HepG2 (cell line): Measurements from ENCODE around the gene NOL4L. TPM values are rescaled to one million over a fixed set of nuclear protein-coding genes. Genes with fewer than 3 reads are reported as not detected.

Experiments used
- BCL6 ChIP-seq: IDR thresholded peaks from 2 replicates; pipeline ENCODE4 v1.6.1; 2016; ENCODE audit warnings: missing genetic modification reagents, missing compliant biosample characterization
- FIP1L1 ChIP-seq: fragments of 200-400 bp; formaldehyde crosslinking; IDR thresholded peaks from 2 replicates; pipeline ENCODE4 v1.6.1; 2018; ENCODE audit warnings: low read depth, mild to moderate bottlenecking, low read length, moderate library complexity, borderline replicate concordance; ENCODE audit not compliant: insufficient read depth
- JUN ChIP-seq: sonication (generic); formaldehyde crosslinking; IDR thresholded peaks from 2 replicates; pipeline ENCODE4 v1.4.0; 2020; ENCODE audit warnings: mild to moderate bottlenecking, missing genetic modification reagents
- KLF16 ChIP-seq, 2 experiments: sonication (generic) in 1 of 2; formaldehyde crosslinking in 1 of 2; IDR thresholded peaks; 2 replicates each; pipeline versions ENCODE4 v1.6.1 to v1.8.0; 2016 to 2023; ENCODE audit warnings: missing genetic modification reagents in 2 of 2, missing compliant biosample characterization in 1 of 2
- MXI1 ChIP-seq: IDR thresholded peaks from 3 replicates; pipeline ENCODE4 v1.6.1; 2012; ENCODE audit warnings: low read depth, low read length, inconsistent platforms, borderline replicate concordance
- NFYC ChIP-seq: IDR thresholded peaks from 2 replicates; pipeline ENCODE4 v1.6.1; 2016; ENCODE audit warnings: missing genetic modification reagents, missing compliant biosample characterization
- ZBTB40 ChIP-seq, 2 experiments: fragments of 450-650 bp in 1 of 2; sonication (generic) in 1 of 2; formaldehyde crosslinking in 1 of 2; IDR thresholded peaks; 2 replicates each; pipeline versions ENCODE4 v1.6.1 to v1.8.0; 2016 to 2022; ENCODE audit warnings: antibody characterized with exemption in 1 of 2, mild to moderate bottlenecking in 1 of 2, missing genetic modification reagents in 1 of 2
- ZFP36 ChIP-seq: fragments of 150-350 bp; IDR thresholded peaks from 2 replicates; pipeline ENCODE4 v1.6.1; 2018; ENCODE audit warnings: borderline replicate concordance, low read length, low read depth; ENCODE audit not compliant: partially characterized antibody
- ZNF224 ChIP-seq: sonication (generic); formaldehyde crosslinking; IDR thresholded peaks from 2 replicates; pipeline ENCODE4 v1.5.0; 2020; ENCODE audit warnings: mild to moderate bottlenecking, missing genetic modification reagents
- ZNF747 ChIP-seq: sonication (generic); formaldehyde crosslinking; IDR thresholded peaks from 2 replicates; pipeline ENCODE4 v1.8.1; 2023; ENCODE audit warnings: missing genetic modification reagents, mild to moderate bottlenecking, borderline replicate concordance
- ZNF883 ChIP-seq: sonication (generic); formaldehyde crosslinking; IDR thresholded peaks from 2 replicates; pipeline ENCODE4 v1.5.1; 2020; ENCODE audit warnings: mild to moderate bottlenecking, missing genetic modification reagents; ENCODE audit errors: not compliant biosample characterization
- polyA plus RNA-seq, 8 experiments: library from polyadenylated mRNA; depleted of rRNA in 3 of 8; stranded (reverse) in 7 of 8; unstranded in 1 of 8; fragments of >200 nt; fragmentation: Illumina TruSeq in 4 of 8; extraction: Trizol in 4 of 8; gene quantifications; 2 replicates each; pipeline versions ENCODE4 v1.2.1 to v1.2.3, GENCODE V29; 2011 to 2016; ENCODE audit warnings: low read depth in 4 of 8, missing spikeins in 1 of 8, mixed read lengths in 1 of 8; ENCODE audit not compliant: insufficient read depth in 1 of 8
- total RNA-seq, 5 experiments: library from RNA; depleted of rRNA; stranded (reverse); fragments of >200 nt; fragmentation: Illumina TruSeq; extraction: Trizol; gene quantifications; 2 replicates each; pipeline ENCODE4 v1.2.3, GENCODE V29; 2016; ENCODE audit warnings: low read depth in 1 of 5
- TF ChIP-seq, protein P1 (sequence below): sonication (generic); formaldehyde crosslinking; IDR thresholded peaks from 2 replicates; pipeline ENCODE4 v1.9.0; 2021; ENCODE audit warnings: missing genetic modification reagents, borderline replicate concordance
- TF ChIP-seq, protein P2 (sequence below): sonication (generic); formaldehyde crosslinking; IDR thresholded peaks from 2 replicates; pipeline ENCODE4 v1.5.0; 2020; ENCODE audit warnings: mild to moderate bottlenecking, missing genetic modification reagents

NOL4L gene
- total and polyA plus RNA-seq, 2 of the 13 experiments (the other 11 are each of a cell fraction or from before 2014, with no cell fraction given): 16.6 to 35.4 TPM

DNA sequence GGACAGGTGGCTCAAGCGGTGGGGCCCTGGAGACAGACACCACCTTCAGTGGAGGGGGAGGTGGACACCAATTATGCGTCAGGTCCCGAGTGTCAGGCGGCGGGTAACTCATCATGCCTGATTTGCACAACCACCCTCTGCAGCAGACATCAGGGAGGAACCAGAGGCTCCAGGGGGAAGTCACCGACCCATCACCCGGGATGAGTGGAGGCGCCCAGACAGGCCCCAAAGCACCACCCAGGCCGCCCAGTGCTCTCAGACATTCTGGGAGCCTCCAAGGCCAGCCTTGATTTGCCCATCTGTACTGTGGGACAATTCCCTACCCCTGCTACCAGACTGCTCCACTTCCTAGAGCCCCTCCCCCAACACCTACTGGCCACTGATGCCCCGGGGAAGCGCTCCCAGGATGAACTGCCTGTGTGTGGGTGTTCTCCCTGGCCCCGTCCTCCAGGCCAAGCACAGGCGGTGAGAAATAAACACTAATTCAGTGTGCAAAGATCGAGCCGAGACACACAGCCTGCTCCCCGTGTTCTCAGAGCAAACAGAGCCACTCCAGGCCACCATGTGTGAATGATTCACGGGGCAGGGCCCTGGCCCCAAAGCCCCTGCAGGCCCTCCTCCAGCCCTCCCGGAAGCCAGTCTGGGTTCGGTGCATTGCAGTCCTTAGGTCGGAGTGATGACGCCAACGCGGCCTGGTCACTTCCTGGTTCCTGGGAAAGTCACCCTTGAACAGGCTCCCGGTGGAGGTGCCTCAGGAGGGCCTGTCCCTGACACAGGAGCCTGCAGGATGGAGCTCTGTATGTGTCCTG lies 119.8 kb downstream of the NOL4L start (continued):
- TF ChIP-seq, protein P1, sequence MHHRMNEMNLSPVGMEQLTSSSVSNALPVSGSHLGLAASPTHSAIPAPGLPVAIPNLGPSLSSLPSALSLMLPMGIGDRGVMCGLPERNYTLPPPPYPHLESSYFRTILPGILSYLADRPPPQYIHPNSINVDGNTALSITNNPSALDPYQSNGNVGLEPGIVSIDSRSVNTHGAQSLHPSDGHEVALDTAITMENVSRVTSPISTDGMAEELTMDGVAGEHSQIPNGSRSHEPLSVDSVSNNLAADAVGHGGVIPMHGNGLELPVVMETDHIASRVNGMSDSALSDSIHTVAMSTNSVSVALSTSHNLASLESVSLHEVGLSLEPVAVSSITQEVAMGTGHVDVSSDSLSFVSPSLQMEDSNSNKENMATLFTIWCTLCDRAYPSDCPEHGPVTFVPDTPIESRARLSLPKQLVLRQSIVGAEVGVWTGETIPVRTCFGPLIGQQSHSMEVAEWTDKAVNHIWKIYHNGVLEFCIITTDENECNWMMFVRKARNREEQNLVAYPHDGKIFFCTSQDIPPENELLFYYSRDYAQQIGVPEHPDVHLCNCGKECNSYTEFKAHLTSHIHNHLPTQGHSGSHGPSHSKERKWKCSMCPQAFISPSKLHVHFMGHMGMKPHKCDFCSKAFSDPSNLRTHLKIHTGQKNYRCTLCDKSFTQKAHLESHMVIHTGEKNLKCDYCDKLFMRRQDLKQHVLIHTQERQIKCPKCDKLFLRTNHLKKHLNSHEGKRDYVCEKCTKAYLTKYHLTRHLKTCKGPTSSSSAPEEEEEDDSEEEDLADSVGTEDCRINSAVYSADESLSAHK (CRISPR knock-in tag): no peak
- TF ChIP-seq ZNF883 (CRISPR knock-in tag): peak; percentile 78
- no peak for TF ChIP-seq ZFP36
- no peak for TF ChIP-seq ZBTB40 (IDR thresholded peaks at IDR 0.05)
- TF ChIP-seq ZBTB40 (CRISPR knock-in tag; IDR thresholded peaks at IDR 0.05): peak; percentile 88
- TF ChIP-seq JUN (CRISPR knock-in tag): peak; percentile 95
- TF ChIP-seq BCL6 (CRISPR knock-in tag): peak; percentile 72
- TF ChIP-seq KLF16 (CRISPR knock-in tag; IDR thresholded peaks at IDR 0.05): peak in 1 of 2 experiments; percentile 82; a peak in 2 of 4 replicates
- TF ChIP-seq NFYC (CRISPR knock-in tag): peak; percentile 23
- TF ChIP-seq, protein P2, sequence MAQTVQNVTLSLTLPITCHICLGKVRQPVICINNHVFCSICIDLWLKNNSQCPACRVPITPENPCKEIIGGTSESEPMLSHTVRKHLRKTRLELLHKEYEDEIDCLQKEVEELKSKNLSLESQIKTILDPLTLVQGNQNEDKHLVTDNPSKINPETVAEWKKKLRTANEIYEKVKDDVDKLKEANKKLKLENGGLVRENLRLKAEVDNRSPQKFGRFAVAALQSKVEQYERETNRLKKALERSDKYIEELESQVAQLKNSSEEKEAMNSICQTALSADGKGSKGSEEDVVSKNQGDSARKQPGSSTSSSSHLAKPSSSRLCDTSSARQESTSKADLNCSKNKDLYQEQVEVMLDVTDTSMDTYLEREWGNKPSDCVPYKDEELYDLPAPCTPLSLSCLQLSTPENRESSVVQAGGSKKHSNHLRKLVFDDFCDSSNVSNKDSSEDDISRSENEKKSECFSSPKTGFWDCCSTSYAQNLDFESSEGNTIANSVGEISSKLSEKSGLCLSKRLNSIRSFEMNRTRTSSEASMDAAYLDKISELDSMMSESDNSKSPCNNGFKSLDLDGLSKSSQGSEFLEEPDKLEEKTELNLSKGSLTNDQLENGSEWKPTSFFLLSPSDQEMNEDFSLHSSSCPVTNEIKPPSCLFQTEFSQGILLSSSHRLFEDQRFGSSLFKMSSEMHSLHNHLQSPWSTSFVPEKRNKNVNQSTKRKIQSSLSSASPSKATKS (CRISPR knock-in tag): peak; percentile 43; the same call in 1 of the 2 replicates
- 0 out of 2 replicates have a peak, but pooled peaks have one; percentile 46 for TF ChIP-seq FIP1L1
- TF ChIP-seq ZNF747 (CRISPR knock-in tag): peak; percentile 97; the same call in 1 of the 2 replicates
- TF ChIP-seq MXI1: peak; percentile 98
- TF ChIP-seq ZNF224 (CRISPR knock-in tag): peak; percentile 82; the same call in 1 of the 2 replicates
